NCI-H524 (cell line): ENCODE measurements around the gene ANKRD23.
"Not testable (repeated sequence)": the region's sequence is repeated elsewhere in the genome, so short reads cannot be mapped to it uniquely, and the experiment has no call there.

Experiments used
- DNase-seq, 2 experiments: peaks; one replicate each; lab custom pipeline; 2025; lab: John Stamatoyannopoulos, UW

Gene ANKRD23

GRCh38 chr2:96798733-96799622, 44.8 kb downstream of the ANKRD23 start:
- DNase-seq, result no peak

GRCh38 chr2:96797066-96797625, 46.7 kb downstream of the ANKRD23 start:
- no peak for DNase-seq

- not testable (repeated sequence) for DNase-seq
These were observed 47.3 kb downstream of the ANKRD23 start for GRCh38 chr2:96796497-96796896.

- no peak for DNase-seq
These were observed 48.7 kb downstream of the ANKRD23 start for GRCh38 chr2:96795076-96795475.

- no peak for DNase-seq
These were observed 50.8 kb downstream of the ANKRD23 start for GRCh38 chr2:96792772-96793749.

GRCh38 chr2:96789245-96789617, 54.6 kb downstream of the ANKRD23 start:
- no peak for DNase-seq

- DNase-seq, result peak; percentile 74 to 85
These were observed 55.2 kb downstream of the ANKRD23 start for GRCh38 chr2:96788442-96789244.
